Effector memory CD4-positive, alpha-beta T cell (primary cell): Measurements from ENCODE around the gene PROM2.

Experiments
- DNase-seq, 3 donors: peaks; one replicate each; pipeline ENCODE4 v3.0.0-alpha.2; 2020
- H3K27ac ChIP-seq: 2 replicates; pipeline ENCODE4 v1.7.0; 2013; ENCODE audit warnings: mild to moderate bottlenecking, low read length, moderate library complexity; ENCODE audit not compliant: insufficient read depth, poor library complexity, severe bottlenecking
- H3K27me3 ChIP-seq: replicated peaks from 2 replicates; pipeline ENCODE4 v1.7.0; 2013; ENCODE audit warnings: mild to moderate bottlenecking, low read length; ENCODE audit not compliant: insufficient read depth, control insufficient read depth, poor library complexity, severe bottlenecking
- H3K36me3 ChIP-seq: 2 replicates; pipeline ENCODE4 v1.7.0; 2013; ENCODE audit warnings: mild to moderate bottlenecking, low read length, moderate library complexity; ENCODE audit not compliant: control insufficient read depth, insufficient read depth
- H3K4me1 ChIP-seq: 2 replicates; pipeline ENCODE4 v1.7.0; 2013; ENCODE audit warnings: low read length, mild to moderate bottlenecking; ENCODE audit not compliant: control insufficient read depth, insufficient read depth, poor library complexity, severe bottlenecking
- H3K4me3 ChIP-seq: 2 replicates; pipeline ENCODE4 v1.7.0; 2013; ENCODE audit warnings: low read length, low read depth, mild to moderate bottlenecking; ENCODE audit not compliant: insufficient read depth, poor library complexity, severe bottlenecking
- H3K9me3 ChIP-seq: 2 replicates; pipeline ENCODE4 v1.7.0; 2013; ENCODE audit warnings: mild to moderate bottlenecking, low read length, moderate library complexity; ENCODE audit not compliant: control insufficient read depth

PROM2 gene

DNA sequence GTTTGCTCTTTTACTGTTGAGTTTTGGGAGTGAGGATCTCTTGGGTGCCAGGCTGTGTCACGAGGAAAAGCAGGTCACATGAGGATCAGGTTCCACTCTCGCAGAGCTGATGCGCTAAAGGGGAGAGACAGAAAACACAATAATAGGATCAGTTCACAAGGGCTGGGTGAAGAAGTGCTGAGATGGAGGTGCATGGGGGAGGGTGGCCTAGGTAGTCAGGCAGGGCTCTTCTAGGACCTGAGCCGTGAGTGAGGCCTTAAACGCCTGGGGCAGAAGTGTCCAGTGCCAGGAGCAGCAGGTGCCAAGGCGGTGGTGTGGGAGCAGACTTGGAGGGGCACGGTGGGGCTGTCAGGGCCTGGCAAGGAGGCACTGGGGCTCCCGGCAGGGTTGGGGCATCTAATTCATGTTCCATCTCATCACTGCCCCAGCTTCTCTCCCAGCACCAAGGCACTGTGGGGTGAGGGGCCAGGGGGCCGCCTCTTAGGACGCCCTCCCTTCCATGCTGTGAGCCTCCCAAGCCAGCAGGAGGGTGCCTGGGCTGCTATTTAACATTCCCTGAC, 32.2 kb downstream of the PROM2 start:
- DNase-seq: no peak
- H3K27me3 ChIP-seq: no peaks in the 10 kb centered on the region
- no peaks in the 10 kb centered on the region for H3K9me3 ChIP-seq
- no peaks in the 10 kb centered on the region for H3K36me3 ChIP-seq
- no peak overlapping the region for H3K4me3 ChIP-seq
- no peak overlapping the region for H3K27ac ChIP-seq
- no peaks in the 10 kb centered on the region for H3K4me1 ChIP-seq

GRCh38 chr2:95307036-95307435, 32.8 kb downstream of the PROM2 start:
- no peaks in the 10 kb centered on the region for H3K27me3 ChIP-seq
- no peaks in the 10 kb centered on the region for H3K9me3 ChIP-seq
- H3K36me3 ChIP-seq: no peaks in the 10 kb centered on the region
- H3K4me1 ChIP-seq: no peaks in the 10 kb centered on the region
- no peak overlapping the region for H3K4me3 ChIP-seq
- DNase-seq: no peak
- no peak overlapping the region for H3K27ac ChIP-seq

GRCh38 chr2:95307878-95308277, 33.6 kb downstream of the PROM2 start:
- no peaks in the 10 kb centered on the region for H3K4me1 ChIP-seq
- no peaks in the 10 kb centered on the region for H3K36me3 ChIP-seq
- H3K4me3 ChIP-seq: no peak overlapping the region
- no peak for DNase-seq
- H3K27me3 ChIP-seq: no peaks in the 10 kb centered on the region
- H3K9me3 ChIP-seq: no peaks in the 10 kb centered on the region
- no peak overlapping the region for H3K27ac ChIP-seq

- no peak for DNase-seq
- H3K36me3 ChIP-seq: no peaks in the 10 kb centered on the region
- H3K27ac ChIP-seq: no peak overlapping the region
- H3K27me3 ChIP-seq: no peaks in the 10 kb centered on the region
- no peaks in the 10 kb centered on the region for H3K4me1 ChIP-seq
- H3K4me3 ChIP-seq: no peak overlapping the region
- no peaks in the 10 kb centered on the region for H3K9me3 ChIP-seq
Observed at GRCh38 chr2:95308426-95308990, 34.3 kb downstream of the PROM2 start.

DNA sequence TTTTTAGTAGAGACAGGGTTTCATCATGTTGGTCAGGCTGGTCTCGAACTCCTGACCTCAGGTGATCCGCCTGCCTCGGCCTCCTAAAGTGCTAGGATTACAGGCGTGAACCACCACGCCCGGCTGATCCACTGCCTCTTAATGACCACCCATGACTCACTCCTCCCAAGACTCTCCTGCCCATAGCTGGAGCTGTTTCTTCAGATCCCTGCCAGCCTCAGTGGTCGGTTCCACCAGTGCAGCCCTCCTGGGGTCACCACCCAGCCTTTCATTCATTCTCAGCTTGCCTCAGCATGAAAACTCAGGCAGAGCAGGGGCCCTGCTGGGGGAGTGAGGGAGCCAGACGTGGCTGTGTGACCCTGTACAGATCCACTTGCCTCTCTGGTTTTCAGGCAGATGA, 35.4 kb downstream of the PROM2 start:
- Histone ChIP-seq H3K27ac (no peak overlapping the region), H3K27me3 (no peaks in the 10 kb centered on the region), H3K9me3 (no peaks in the 10 kb centered on the region)

DNA sequence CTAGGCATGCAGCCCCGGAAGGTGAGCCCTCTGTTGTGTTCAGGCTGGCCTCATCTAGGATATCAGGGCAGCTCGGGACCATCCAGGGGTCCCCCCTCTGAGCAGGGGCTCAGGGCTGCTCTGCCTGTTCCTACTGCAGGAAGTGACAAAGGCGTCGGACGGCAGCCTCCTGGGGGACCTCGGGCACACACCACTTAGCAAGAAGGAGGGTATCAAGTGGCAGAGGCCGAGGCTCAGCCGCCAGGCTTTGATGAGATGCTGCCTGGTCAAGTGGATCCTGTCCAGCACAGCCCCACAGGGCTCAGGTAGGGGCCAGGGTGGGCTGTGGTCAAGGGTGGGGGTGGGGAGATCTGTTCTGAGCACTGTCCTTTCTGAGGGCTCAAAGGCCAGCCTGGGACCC, 36.0 kb downstream of the PROM2 start:
- Histone ChIP-seq H3K4me1 (no peaks in the 10 kb centered on the region), H3K4me3 (no peak overlapping the region), H3K9me3 (no peaks in the 10 kb centered on the region), H3K27ac (no peak overlapping the region), H3K27me3 (no peaks in the 10 kb centered on the region), H3K36me3 (no peaks in the 10 kb centered on the region)
- DNase-seq: no peak

More for the DNA sequence above, 35.4 kb downstream of the PROM2 start:
- no peak for DNase-seq
- H3K4me1 ChIP-seq: no peaks in the 10 kb centered on the region
- no peaks in the 10 kb centered on the region for H3K36me3 ChIP-seq
- H3K4me3 ChIP-seq: no peak overlapping the region

GRCh38 chr2:95310651-95311050, 36.4 kb downstream of the PROM2 start:
- DNase-seq: no peak
- Histone ChIP-seq H3K27ac (no peak overlapping the region), H3K27me3 (no peaks in the 10 kb centered on the region), H3K4me3 (no peak overlapping the region), H3K36me3 (no peaks in the 10 kb centered on the region), H3K4me1 (no peaks in the 10 kb centered on the region), H3K9me3 (no peaks in the 10 kb centered on the region)

GRCh38 chr2:95311815-95312542, 37.7 kb downstream of the PROM2 start:
- Histone ChIP-seq H3K4me3 (no peak overlapping the region), H3K9me3 (no peaks in the 10 kb centered on the region), H3K27me3 (no peaks in the 10 kb centered on the region), H3K36me3 (no peaks in the 10 kb centered on the region), H3K4me1 (no peaks in the 10 kb centered on the region), H3K27ac (no peak overlapping the region)
- no peak for DNase-seq

GRCh38 chr2:95312543-95313201, 38.4 kb downstream of the PROM2 start:
- DNase-seq: no peak
- Histone ChIP-seq H3K27ac (no peak overlapping the region), H3K9me3 (no peaks in the 10 kb centered on the region), H3K27me3 (no peaks in the 10 kb centered on the region), H3K4me3 (no peak overlapping the region), H3K4me1 (no peaks in the 10 kb centered on the region), H3K36me3 (no peaks in the 10 kb centered on the region)
